ENCODE measurements around the gene TANC1. TPM values are rescaled to one million over a fixed set of nuclear protein-coding genes. Genes with fewer than 3 reads are reported as not detected.

TANC1 gene
- total and polyA plus RNA-seq, 5 experiments from 2014 or later, result 0.05 to 0.17 (median 0.09) TPM; not detected in 1

- Mint-ChIP-seq H3K4me1 (peaks cover 2 to 17% (median 11%) of the 10 kb centered on the region in 4 donors), H3K27ac (no peak overlapping the region), H3K9me3 (no peaks in the 10 kb centered on the region), H3K4me3 (no peak overlapping the region), H3K36me3 (no peaks in the 10 kb centered on the region), H3K27me3 (no peaks in the 10 kb centered on the region)
- no peak for ATAC-seq
- POLR2A ChIA-PET, result no interaction called here
- no peak for DNase-seq
These were observed 214.9 kb downstream of the TANC1 start for GRCh38 chr2:159183346-159183745.

GRCh38 chr2:159185401-159186130, 217.1 kb downstream of the TANC1 start:
- H3K4me1 Mint-ChIP-seq, result peaks cover 2 to 15% (median 10%) of the 10 kb centered on the region in 4 donors

GRCh38 chr2:159186462-159186861, 218.0 kb downstream of the TANC1 start:
- Mint-ChIP-seq H3K27me3 (no peaks in the 10 kb centered on the region), H3K4me1 (peaks cover 2 to 15% (median 10%) of the 10 kb centered on the region in 4 donors), H3K4me3 (no peak overlapping the region), H3K27ac (peak overlapping the region in 1 of 10 donors; percentile 37), H3K9me3 (no peaks in the 10 kb centered on the region), H3K36me3 (no peaks in the 10 kb centered on the region)
- ATAC-seq (no peak), DNase-seq (no peak)
- POLR2A ChIA-PET, result no interaction called here

More at GRCh38 chr2:159185401-159186130, 217.1 kb downstream of the TANC1 start:
- H3K9me3 Mint-ChIP-seq, result no peaks in the 10 kb centered on the region
- no peaks in the 10 kb centered on the region for H3K36me3 Mint-ChIP-seq
- H3K4me3 Mint-ChIP-seq, result no peak overlapping the region
- ATAC-seq (peak in 1 of 2 donors; percentile 39), DNase-seq (peak in 2 of 10 donors; percentile 25 to 32)
- H3K27ac Mint-ChIP-seq, result peak overlapping the region in 1 of 10 donors; percentile 85
- POLR2A ChIA-PET, result no interaction called here
- H3K27me3 Mint-ChIP-seq, result no peaks in the 10 kb centered on the region

DNA sequence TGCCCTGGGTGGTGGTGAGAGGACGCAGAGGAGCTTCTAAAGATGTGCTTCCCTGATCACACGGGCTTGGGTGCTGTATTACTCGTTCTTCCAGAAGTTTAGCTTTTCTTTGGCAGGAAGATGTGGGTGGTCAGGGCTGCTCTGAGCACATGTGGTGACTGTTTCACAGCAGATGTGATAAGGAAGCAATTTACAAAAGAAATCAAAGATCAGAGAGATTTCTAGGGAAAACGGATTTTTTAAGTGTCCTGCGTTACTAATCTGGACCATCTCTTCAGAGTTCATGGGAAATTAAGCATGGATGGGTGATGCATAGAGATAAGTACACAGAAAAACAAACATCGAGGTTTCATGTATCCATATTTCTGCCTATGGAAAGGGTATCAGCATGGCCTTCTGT, 218.7 kb downstream of the TANC1 start:
- H3K9me3 Mint-ChIP-seq, result no peaks in the 10 kb centered on the region
- POLR2A ChIA-PET, result no interaction called here
- ATAC-seq (no peak), DNase-seq (no peak)
- peak overlapping the region in 1 of 10 donors; percentile 16 for H3K27ac Mint-ChIP-seq
- H3K4me1 Mint-ChIP-seq, result peaks cover 4 to 15% (median 10%) of the 10 kb centered on the region in 4 donors
- no peaks in the 10 kb centered on the region for H3K36me3 Mint-ChIP-seq
- no peaks in the 10 kb centered on the region for H3K27me3 Mint-ChIP-seq
- no peak overlapping the region for H3K4me3 Mint-ChIP-seq

- Mint-ChIP-seq H3K27ac (no peak overlapping the region), H3K4me3 (no peak overlapping the region), H3K27me3 (no peaks in the 10 kb centered on the region), H3K9me3 (no peaks in the 10 kb centered on the region), H3K36me3 (no peaks in the 10 kb centered on the region), H3K4me1 (peaks cover 4 to 11% (median 10%) of the 10 kb centered on the region in 4 donors)
- POLR2A ChIA-PET, result no interaction called here
- ATAC-seq, result no peak
- DNase-seq, result no peak
These were observed 220.0 kb downstream of the TANC1 start for GRCh38 chr2:159188449-159188848.

DNA sequence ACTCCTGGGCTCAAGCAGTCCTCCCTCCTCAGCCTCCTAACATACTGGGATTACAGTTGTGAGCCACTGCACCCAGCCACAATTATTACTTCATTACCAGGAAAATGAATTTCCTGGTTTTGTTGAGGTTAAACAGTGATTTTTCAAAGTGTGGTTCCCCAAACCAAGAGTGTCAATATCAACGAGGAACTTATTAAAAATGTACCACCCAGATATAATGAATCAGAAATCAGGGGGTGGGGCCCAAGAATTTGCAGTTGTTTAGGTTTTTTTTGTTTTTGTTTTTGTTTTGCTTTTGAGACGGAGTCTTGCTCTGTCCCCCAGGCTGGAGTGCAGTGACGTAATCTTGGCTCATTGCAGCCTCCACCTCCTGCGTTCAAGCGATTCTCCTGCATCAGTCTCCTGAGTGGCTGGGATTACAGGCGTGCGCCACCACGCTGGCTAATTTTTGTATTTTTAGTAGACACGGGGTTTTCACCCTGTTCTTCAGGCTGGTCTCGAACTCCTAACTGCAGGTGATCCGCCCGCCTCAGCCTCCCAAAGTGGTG, 224.0 kb downstream of the TANC1 start:
- ATAC-seq (no peak), DNase-seq (no peak)
- no peaks in the 10 kb centered on the region for H3K36me3 Mint-ChIP-seq
- H3K4me1 Mint-ChIP-seq, result peaks cover 0 to 2% (median 0%) of the 10 kb centered on the region in 4 donors
- H3K4me3 Mint-ChIP-seq, result no peak overlapping the region
- H3K27ac Mint-ChIP-seq, result no peak overlapping the region
- POLR2A ChIA-PET, result no interaction called here
- no peaks in the 10 kb centered on the region for H3K27me3 Mint-ChIP-seq
- H3K9me3 Mint-ChIP-seq, result no peaks in the 10 kb centered on the region

- peaks cover 0 to 2% (median 0%) of the 10 kb centered on the region in 5 donors for H3K27me3 Mint-ChIP-seq
- no peak for DNase-seq
- POLR2A ChIA-PET, result no interaction called here
These were observed 225.4 kb downstream of the TANC1 start for GRCh38 chr2:159193791-159194190.

DNA sequence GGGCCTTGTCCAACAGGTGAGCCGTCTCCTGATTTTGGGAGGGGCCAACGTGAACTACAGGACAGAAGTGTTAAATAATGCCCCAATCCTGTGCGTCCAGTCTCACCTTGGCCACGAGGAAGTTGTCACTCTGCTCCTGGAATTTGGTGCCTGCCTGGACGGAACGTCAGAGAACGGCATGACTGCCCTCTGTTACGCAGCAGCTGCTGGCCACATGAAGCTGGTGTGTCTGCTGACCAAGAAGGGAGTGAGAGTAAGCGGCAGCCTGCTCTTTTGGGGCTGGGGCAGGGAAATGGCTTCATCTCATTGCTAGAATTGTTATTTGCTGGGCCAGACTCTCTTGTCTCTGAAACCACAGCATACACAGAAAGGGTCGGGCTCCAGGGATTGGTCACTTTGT, 225.8 kb downstream of the TANC1 start:
- no peak overlapping the region for H3K4me3 Mint-ChIP-seq
- H3K27me3 Mint-ChIP-seq, result peaks cover 0 to 2% (median 0%) of the 10 kb centered on the region in 5 donors
- no peak overlapping the region for H3K27ac Mint-ChIP-seq
- no peak for DNase-seq
- no peaks in the 10 kb centered on the region for H3K36me3 Mint-ChIP-seq
- peaks cover 0 to 2% (median 1%) of the 10 kb centered on the region in 4 donors for H3K4me1 Mint-ChIP-seq
- ATAC-seq, result no peak
- POLR2A ChIA-PET, result no interaction called here
- no peaks in the 10 kb centered on the region for H3K9me3 Mint-ChIP-seq

More at GRCh38 chr2:159193791-159194190, 225.4 kb downstream of the TANC1 start:
- no peak for ATAC-seq
- Mint-ChIP-seq H3K36me3 (no peaks in the 10 kb centered on the region), H3K9me3 (no peaks in the 10 kb centered on the region), H3K27ac (no peak overlapping the region), H3K4me3 (no peak overlapping the region), H3K4me1 (peaks cover 0 to 2% (median 0%) of the 10 kb centered on the region in 4 donors)

DNA sequence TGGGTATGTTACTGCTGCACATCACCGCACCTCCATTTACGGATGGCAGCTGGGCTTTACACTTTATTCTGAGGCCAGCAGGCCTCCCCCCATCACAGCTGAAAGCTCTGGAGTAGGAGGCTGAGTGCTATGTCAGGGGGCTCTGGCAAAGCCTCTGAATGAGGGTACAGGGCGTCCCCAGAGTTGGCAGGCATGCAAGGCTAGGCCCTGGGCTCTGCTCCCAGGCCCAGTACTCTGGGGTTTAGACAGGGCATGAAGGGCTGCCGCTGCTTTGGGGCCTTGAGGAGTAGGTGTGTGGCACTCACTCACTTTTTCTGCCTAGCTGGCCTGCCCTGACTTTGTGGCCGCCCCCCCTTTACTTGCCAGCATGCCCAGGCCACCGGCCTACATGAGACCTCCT, 227.3 kb downstream of the TANC1 start:
- H3K27me3 Mint-ChIP-seq, result peaks cover 0 to 2% (median 0%) of the 10 kb centered on the region in 5 donors
- peak overlapping the region in 1 of 10 donors; percentile 46 for H3K27ac Mint-ChIP-seq
- H3K4me1 Mint-ChIP-seq, result peaks cover 1 to 5% (median 3%) of the 10 kb centered on the region in 4 donors
- DNase-seq (no peak), ATAC-seq (no peak)
- H3K4me3 Mint-ChIP-seq, result no peak overlapping the region
- POLR2A ChIA-PET, result no interaction called here
- H3K36me3 Mint-ChIP-seq, result no peaks in the 10 kb centered on the region
- no peaks in the 10 kb centered on the region for H3K9me3 Mint-ChIP-seq

DNA sequence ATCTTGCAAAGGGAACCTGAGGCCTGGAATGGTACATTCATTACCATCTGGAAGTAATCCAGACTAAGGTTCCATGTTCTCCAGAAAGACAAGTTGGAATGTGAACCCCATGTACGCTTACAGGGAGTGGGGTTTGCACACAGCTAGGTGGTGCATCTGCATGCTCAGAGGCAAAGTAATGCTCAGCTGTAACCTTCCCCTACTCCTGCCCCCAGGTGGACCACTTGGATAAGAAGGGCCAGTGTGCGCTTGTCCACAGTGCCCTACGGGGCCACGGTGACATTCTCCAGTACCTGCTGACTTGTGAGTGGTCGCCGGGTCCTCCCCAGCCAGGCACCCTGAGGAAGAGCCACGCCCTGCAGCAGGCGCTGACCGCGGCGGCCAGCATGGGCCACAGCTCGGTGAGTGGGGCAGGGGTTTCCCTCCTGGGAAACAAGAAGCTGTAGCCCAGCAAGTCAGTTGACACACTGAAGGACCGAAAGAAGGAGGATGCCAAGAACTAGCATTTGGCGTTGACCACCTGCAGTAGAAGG, 228.0 kb downstream of the TANC1 start:
- H3K27me3 Mint-ChIP-seq, result peaks cover 0 to 2% (median 0%) of the 10 kb centered on the region in 5 donors
- H3K4me3 Mint-ChIP-seq, result no peak overlapping the region
- ATAC-seq (no peak), DNase-seq (no peak)
- no peak overlapping the region for H3K27ac Mint-ChIP-seq
- H3K9me3 Mint-ChIP-seq, result no peaks in the 10 kb centered on the region
- POLR2A ChIA-PET, result no interaction called here
- H3K4me1 Mint-ChIP-seq, result peaks cover 7 to 12% (median 10%) of the 10 kb centered on the region in 4 donors
- H3K36me3 Mint-ChIP-seq, result no peaks in the 10 kb centered on the region

- Mint-ChIP-seq H3K9me3 (no peaks in the 10 kb centered on the region), H3K4me3 (no peak overlapping the region), H3K4me1 (peaks cover 13 to 28% (median 25%) of the 10 kb centered on the region in 4 donors), H3K27me3 (peaks cover 0 to 2% (median 0%) of the 10 kb centered on the region in 5 donors), H3K36me3 (no peaks in the 10 kb centered on the region), H3K27ac (peak overlapping the region in 4 of 10 donors; percentile 8 to 92 (median 60))
- ATAC-seq, result no peak
- POLR2A ChIA-PET, result interaction anchor here (0.5 kb wide), 1 partner anchor 585 kb away, joined by 3 read pairs; no protein-coding TSS in a partner anchor
- DNase-seq, result no peak
These were observed 230.8 kb downstream of the TANC1 start for GRCh38 chr2:159199236-159199635.

GRCh38 chr2:159199761-159200465, 231.5 kb downstream of the TANC1 start:
- Mint-ChIP-seq H3K27ac (peak overlapping the region in 5 of 10 donors; percentile 47 to 92 (median 74)), H3K36me3 (no peaks in the 10 kb centered on the region), H3K4me1 (peaks cover 13 to 28% (median 25%) of the 10 kb centered on the region in 4 donors), H3K4me3 (no peak overlapping the region), H3K27me3 (peaks cover 0 to 2% (median 0%) of the 10 kb centered on the region in 5 donors), H3K9me3 (no peaks in the 10 kb centered on the region)
- DNase-seq (no peak), ATAC-seq (no peak)
- POLR2A ChIA-PET, result no interaction called here
